GM12878 (cell line): ENCODE results near the gene ABCC4. TPM values are rescaled to one million over a fixed set of nuclear protein-coding genes. Genes with fewer than 3 reads are reported as not detected.

ENCODE experiments used
- ATAC-seq: fragments of 200-7000 bp; cut with Tn5 transposase; 3 replicates; pipeline ENCODE4 v1.9.1; 2020; ENCODE audit warnings: mild to moderate bottlenecking, moderate library complexity
- BruUV-seq: library from RNA; stranded (reverse); fragments of 400-500 nt; replicated peaks from 2 replicates; lab custom pipeline; 2021; lab: Mats Ljungman, UMichigan
- CTCF ChIA-PET: fragments of 300-600 bp; sonication (Branson Sonifier 250); formaldehyde crosslinking; extraction: SDS; loops from one replicate; lab custom pipeline; 2021; ENCODE audit warnings: inconsistent platforms; lab: Yijun Ruan, JAX
- POLR2A ChIA-PET: fragments of 350-600 bp; formaldehyde crosslinking; extraction: SDS; loops from one replicate; lab custom pipeline; 2021; ENCODE audit warnings: inconsistent platforms; lab: Charles Lee
- RAD21 ChIA-PET: fragments of 300-600 bp; sonication (Branson Sonifier 250); formaldehyde crosslinking; loops from one replicate; lab custom pipeline; 2023; ENCODE audit warnings: antibody characterized with exemption; ENCODE audit not compliant: unreplicated experiment; lab: Charles Lee
- SMC1A ChIA-PET: fragments of 300-600 bp; sonication (Branson Sonifier 250); formaldehyde crosslinking; loops from one replicate; lab custom pipeline; 2023; ENCODE audit not compliant: unreplicated experiment, uncharacterized antibody; lab: Charles Lee
- DNase-seq: peaks from one replicate; pipeline ENCODE4 v3.0.0-alpha.2; 2011; ENCODE audit warnings: low read depth, low spot score
- FAIRE-seq: peaks from 3 replicates; lab custom pipeline; 2011; peaks lifted over from hg19 to GRCh38; lab: Jason Lieb, UNC
- H2AFZ ChIP-seq: 2 replicates; pipeline ENCODE4 v1.6.0; 2011; ENCODE audit warnings: low read depth, low read length, control low read depth; ENCODE audit not compliant: control insufficient read depth
- H3K27ac ChIP-seq: 2 replicates; pipeline ENCODE4 v1.5.1; 2011; ENCODE audit warnings: control low read depth; ENCODE audit not compliant: control insufficient read depth, insufficient read depth
- H3K27me3 ChIP-seq, 2 experiments: replicated peaks in 1 of 2; 2 replicates each; pipeline versions ENCODE4 v1.6.0 to v1.6.1; 2011; ENCODE audit warnings: low read length in 1 of 2; ENCODE audit not compliant: control insufficient read depth in 2 of 2, insufficient read depth in 2 of 2
- H3K36me3 ChIP-seq, 2 experiments: 2 replicates each; pipeline ENCODE4 v1.5.1; 2011; ENCODE audit warnings: low read length in 1 of 2; ENCODE audit not compliant: control insufficient read depth in 2 of 2, insufficient read depth in 2 of 2
- H3K4me1 ChIP-seq: 2 replicates; pipeline ENCODE4 v1.6.1; 2011; ENCODE audit warnings: mild to moderate bottlenecking, low read length, moderate library complexity, mixed read lengths; ENCODE audit not compliant: control insufficient read depth, insufficient read depth
- H3K4me2 ChIP-seq: 2 replicates; pipeline ENCODE4 v1.6.0; 2011; ENCODE audit warnings: control low read depth; ENCODE audit not compliant: control insufficient read depth, insufficient read depth
- H3K4me3 ChIP-seq: fragments of 200-600 bp; sonication (generic); 2 replicates; pipeline ENCODE4 v1.5.1; 2016
- H3K79me2 ChIP-seq: 2 replicates; pipeline ENCODE4 v1.6.0; 2011; ENCODE audit warnings: low read length; ENCODE audit not compliant: control insufficient read depth, insufficient read depth
- H3K9ac ChIP-seq: 2 replicates; pipeline ENCODE4 v1.8.0; 2011; ENCODE audit warnings: low read length, control low read depth, mixed read lengths; ENCODE audit not compliant: control insufficient read depth, insufficient read depth
- H3K9me3 ChIP-seq: replicated peaks from 3 replicates; pipeline ENCODE4 v1.5.1; 2011; ENCODE audit warnings: mild to moderate bottlenecking, low read length; ENCODE audit not compliant: control insufficient read depth, insufficient read depth
- H4K20me1 ChIP-seq: 2 replicates; pipeline ENCODE4 v1.6.0; 2011; ENCODE audit not compliant: control insufficient read depth, insufficient read depth
- CBFB ChIP-seq: IDR thresholded peaks from 2 replicates; pipeline ENCODE4 v1.6.1; 2016; ENCODE audit warnings: antibody characterized with exemption, low read depth
- CREM ChIP-seq: IDR thresholded peaks from 2 replicates; pipeline ENCODE4 v1.6.1; 2014; ENCODE audit warnings: antibody characterized with exemption, low read depth
- CTCF ChIP-seq, 3 experiments: IDR thresholded peaks in 2 of 3; conservative IDR thresholded peaks in 1 of 3; 2 replicates each; pipeline ENCODE4 v1.5.1; 2011; ENCODE audit warnings: low read depth in 3 of 3, low read length in 3 of 3, mild to moderate bottlenecking in 3 of 3, control low read depth in 2 of 3, moderate library complexity in 2 of 3, inconsistent platforms in 1 of 3, mixed read lengths in 1 of 3; ENCODE audit not compliant: control insufficient read depth in 2 of 3, insufficient read depth in 1 of 3; ENCODE audit errors: extremely low read depth in 1 of 3
- DPF2 ChIP-seq: fragments of 450-650 bp; IDR thresholded peaks from 2 replicates; pipeline ENCODE4 v1.6.1; 2017; ENCODE audit warnings: mild to moderate bottlenecking
- EZH2 ChIP-seq: IDR thresholded peaks from 2 replicates; pipeline ENCODE4 v1.6.1; 2012; ENCODE audit warnings: low read depth, mild to moderate bottlenecking, control low read depth, inconsistent platforms, low read length, borderline replicate concordance; ENCODE audit not compliant: control insufficient read depth
- HCFC1 ChIP-seq: fragments of 150-350 bp; IDR thresholded peaks from 2 replicates; pipeline ENCODE4 v1.6.1; 2014; ENCODE audit warnings: low read length
- HDGF ChIP-seq: fragments of 450-650 bp; IDR thresholded peaks from 2 replicates; pipeline ENCODE4 v1.6.1; 2016; ENCODE audit warnings: antibody characterized with exemption
- MLLT1 ChIP-seq: fragments of 450-650 bp; IDR thresholded peaks from 2 replicates; pipeline ENCODE4 v1.6.1; 2016; ENCODE audit warnings: mild to moderate bottlenecking
- NR2F1 ChIP-seq: fragments of 450-650 bp; conservative IDR thresholded peaks from 2 replicates; pipeline ENCODE4 v1.6.1; 2017; ENCODE audit warnings: mild to moderate bottlenecking
- NRF1 ChIP-seq: conservative IDR thresholded peaks from 2 replicates; pipeline ENCODE4 v1.6.1; 2011; ENCODE audit warnings: mild to moderate bottlenecking, low read depth, low read length, improper control_type of control experiment
- RBBP5 ChIP-seq: fragments of 200-600 bp; sonication (generic); conservative IDR thresholded peaks from 2 replicates; pipeline ENCODE4 v1.6.1; 2016
- RELB ChIP-seq: fragments of 450-650 bp; IDR thresholded peaks from 2 replicates; pipeline ENCODE4 v1.6.1; 2017; ENCODE audit warnings: low read depth, mild to moderate bottlenecking, moderate library complexity
- SKIL ChIP-seq: fragments of 450-650 bp; IDR thresholded peaks from 2 replicates; pipeline ENCODE4 v1.6.1; 2017; ENCODE audit warnings: mild to moderate bottlenecking, low read depth, inconsistent platforms; ENCODE audit not compliant: poor library complexity, severe bottlenecking
- STAT1 ChIP-seq: fragments of 450-650 bp; conservative IDR thresholded peaks from 2 replicates; pipeline ENCODE4 v1.6.1; 2014; ENCODE audit warnings: antibody characterized with exemption, mild to moderate bottlenecking
- ZNF384 ChIP-seq: IDR thresholded peaks from 2 replicates; pipeline ENCODE4 v1.6.1; 2012; ENCODE audit warnings: low read depth, mild to moderate bottlenecking, low read length, improper control_type of control experiment, borderline replicate concordance
- WGBS: methylation state at CpG from one replicate; pipeline ENCODE4 v1.1.6; 2016; ENCODE audit warnings: low lambda C conversion rate; ENCODE audit not compliant: insufficient replicate concordance, insufficient coverage; ENCODE audit errors: missing lambda C conversion rate; 5-methylcytosine and 5-hydroxymethylcytosine counted together
- in situ Hi-C: fragments of 300-500 bp; cut with MboI; formaldehyde crosslinking; loops from 9 replicates; pipeline ENCODE4 v1.14.3; 2018; ENCODE audit warnings: mixed read lengths
- intact Hi-C: fragments of 100-400 bp; cut with micrococcal nuclease; formaldehyde crosslinking; loops from one replicate; pipeline ENCODE4 v1.14.2; 2022; ENCODE audit not compliant: unreplicated experiment
- polyA plus RNA-seq, 11 experiments: library from polyadenylated mRNA; depleted of rRNA in 4 of 11; unstranded in 6 of 11; stranded (reverse) in 5 of 11; fragments of >200 nt; fragmentation: Nextera tagmentation in 4 of 11; fragmentation: Illumina TruSeq in 1 of 11; extraction: Ambion mirVana in 4 of 11; extraction: Trizol in 1 of 11; gene quantifications; 1 replicate in 1 of 11; 2 replicates in 10 of 11; pipeline versions ENCODE4 v1.2.1 to v1.2.3, GENCODE V29; 2011 to 2016; ENCODE audit warnings: inconsistent platforms in 2 of 11, missing spikeins in 2 of 11, low read depth in 1 of 11
- total RNA-seq, 4 experiments: library from RNA; depleted of rRNA in 3 of 4; stranded (reverse); fragments of >200 nt in 3 of 4; fragmentation: Illumina TruSeq in 1 of 4; extraction: Trizol in 1 of 4; gene quantifications; 2 replicates each; pipeline versions ENCODE4 v1.2.1 to v1.2.3, GENCODE V29; 2013 to 2021

The ABCC4 gene
- total and polyA plus RNA-seq, 10 of the 15 experiments (the other 5 are each of a cell fraction or from before 2014, with no cell fraction given): 7.2 to 44.4 (median 24.1) TPM

GRCh38 chr13:94992036-94992960 is 309.0 kb downstream of the ABCC4 start:
- CTCF ChIA-PET: no interaction called here
- Histone ChIP-seq H2AFZ (no peak overlapping the region), H3K79me2 (no peaks in the 10 kb centered on the region), H3K27me3 (peaks cover 0 to 2% of the 10 kb centered on the region in 2 experiments; a peak in 2 of 4 replicates), H3K9me3 (no peaks in the 10 kb centered on the region), H3K4me1 (no peaks in the 10 kb centered on the region), H4K20me1 (no peaks in the 10 kb centered on the region), H3K36me3 (no peaks in the 10 kb centered on the region), H3K9ac (no peak overlapping the region), H3K4me3 (no peak overlapping the region), H3K27ac (no peak overlapping the region), H3K4me2 (no peak overlapping the region)
- ATAC-seq: no peak
- TF ChIP-seq STAT1 (no peak), DPF2 (no peak), HCFC1 (no peak), NR2F1 (no peak), RBBP5 (no peak), CBFB (no peak), CTCF (IDR thresholded peaks at IDR 0.05 in 2 of 3, conservative IDR thresholded peaks at IDR 0.05 in 1 of 3; ENCODE audit: control insufficient read depth in 2 of 3, extremely low read depth in 1 of 3, insufficient read depth in 1 of 3, low read depth in 3 of 3, low read length in 3 of 3) (no peak), HDGF (no peak), MLLT1 (no peak), CREM (no peak), NRF1 (no peak), SKIL (no peak), RELB (no peak), ZNF384 (no peak), EZH2 (no peak)
- 38% methylated on average over 9 of the region's 9 CpGs for WGBS
- no peak for DNase-seq
- POLR2A ChIA-PET: no interaction called here
- in situ Hi-C loops: no loop called here
- no peak for FAIRE-seq
- SMC1A ChIA-PET: no interaction called here
- intact Hi-C loops: no loop called here
- RAD21 ChIA-PET: no interaction called here
- no TSS peak for BruUV-seq
